GM03348 (cell line): ENCODE results near the gene LTBP2.
A peak's percentile ranks its signal among the peaks of the same experiment; 100 is the strongest.

Experiments used
- DNase-seq: peaks from one replicate; pipeline ENCODE4 v3.0.0; 2012; ENCODE audit warnings: low spot score

Gene LTBP2

DNA sequence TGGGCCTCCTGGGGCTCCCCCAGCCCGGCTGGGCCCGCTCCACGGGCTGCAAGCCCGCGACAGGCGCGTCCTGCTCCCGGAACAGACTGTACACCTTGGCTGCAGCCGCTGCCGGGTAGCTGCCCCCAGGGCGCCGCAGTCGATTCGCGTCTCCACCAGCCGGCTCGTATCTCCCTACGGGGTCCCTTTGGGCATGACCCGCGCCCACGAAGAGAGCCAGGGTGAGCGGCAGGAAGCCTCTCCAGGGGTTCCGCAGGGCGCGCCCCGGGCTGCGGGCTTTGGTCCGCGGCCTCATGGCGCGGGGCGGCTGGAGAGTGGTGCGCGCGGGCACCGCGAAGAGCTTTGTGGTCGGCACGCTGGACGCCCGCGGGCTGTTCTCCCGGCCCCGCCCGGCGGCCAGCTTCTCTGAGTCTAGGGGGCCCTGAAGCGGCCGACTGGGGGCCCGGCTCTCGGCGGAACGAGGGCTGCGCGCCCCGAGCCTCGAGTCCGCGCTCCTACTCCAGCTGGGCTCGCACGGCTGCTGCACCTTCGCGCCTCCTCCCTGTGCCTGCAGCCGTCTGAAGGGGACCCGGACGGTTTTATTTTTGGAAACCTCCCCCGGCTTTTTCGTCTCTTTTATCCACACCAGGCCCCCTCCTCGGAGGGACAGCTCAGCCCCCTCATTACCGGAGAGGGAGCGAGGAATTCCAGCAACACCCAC is at the start of gene LTBP2:
TSS of gene LTBP2 (minus strand) at position 588 of the 700 bp plus-strand sequence. CDS start at position 295, 293 bp downstream.
- peak; percentile 74 for DNase-seq

DNA sequence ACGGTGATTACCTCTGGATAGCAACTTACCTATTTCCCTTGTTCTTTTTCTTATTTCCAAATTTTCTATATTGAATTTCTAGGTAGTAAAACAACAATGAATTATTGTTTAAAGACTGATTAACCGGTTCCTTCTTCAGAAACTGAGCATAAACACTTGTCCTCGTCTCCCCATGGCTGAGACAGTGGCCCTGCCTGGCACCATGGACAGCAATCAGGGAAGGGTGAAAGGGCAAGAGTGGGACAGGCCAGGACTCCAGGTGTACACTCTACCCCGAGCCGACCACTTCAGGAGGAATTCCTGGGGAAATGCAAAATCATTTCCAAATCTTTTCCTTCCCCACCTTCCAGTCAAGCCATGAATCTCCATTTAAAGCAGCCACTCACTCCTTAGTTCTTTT is 48.8 kb upstream of the LTBP2 start:
- DNase-seq = no peak

DNA sequence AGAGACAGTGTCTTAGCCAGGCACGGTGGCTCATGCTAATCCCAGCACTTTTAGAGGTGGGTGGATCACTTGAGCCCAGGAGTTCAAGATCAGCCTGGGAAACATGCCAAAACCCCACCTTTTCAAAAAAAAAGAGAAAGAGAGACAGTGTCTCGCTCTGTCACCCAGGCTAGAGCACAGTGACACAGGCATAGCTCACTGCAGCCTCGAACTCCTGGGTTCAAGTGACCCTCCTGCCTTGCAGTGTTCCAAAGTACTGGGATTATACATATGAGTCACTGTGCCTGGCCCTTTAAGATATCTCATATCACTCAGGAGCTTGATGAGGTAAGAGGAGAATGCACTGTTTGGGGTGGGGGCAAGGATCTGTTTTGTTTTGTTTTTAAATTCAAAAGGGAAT is 48.1 kb upstream of the LTBP2 start:
- DNase-seq = no peak

DNA sequence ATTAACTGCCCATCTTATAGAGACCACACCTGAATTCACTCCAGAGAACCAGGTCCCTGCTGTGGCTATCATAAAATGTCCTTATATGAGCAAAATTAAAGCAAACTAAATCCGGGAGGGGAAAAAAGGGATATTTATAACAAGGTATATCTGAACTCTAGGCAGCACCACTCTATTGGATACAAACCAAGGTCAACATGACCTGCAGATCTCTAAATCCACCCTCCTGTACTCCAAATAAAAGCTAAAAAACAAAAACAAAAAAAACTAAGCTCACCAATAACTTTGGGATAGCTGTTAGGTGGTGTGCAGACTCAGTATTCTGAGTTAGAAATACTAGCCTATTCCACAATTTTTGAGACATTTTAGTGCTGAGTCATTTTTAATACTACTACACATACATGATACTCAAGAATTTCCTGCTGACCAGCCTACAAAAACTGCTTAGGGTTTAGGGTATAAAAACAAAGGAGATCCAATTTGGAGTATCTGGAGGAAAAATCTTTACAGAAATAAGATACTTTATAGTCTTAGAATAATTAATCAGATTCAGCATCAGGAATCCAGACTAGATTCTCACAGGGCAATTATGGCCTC is 46.6 kb upstream of the LTBP2 start:
- peak; percentile 52 for DNase-seq

DNA sequence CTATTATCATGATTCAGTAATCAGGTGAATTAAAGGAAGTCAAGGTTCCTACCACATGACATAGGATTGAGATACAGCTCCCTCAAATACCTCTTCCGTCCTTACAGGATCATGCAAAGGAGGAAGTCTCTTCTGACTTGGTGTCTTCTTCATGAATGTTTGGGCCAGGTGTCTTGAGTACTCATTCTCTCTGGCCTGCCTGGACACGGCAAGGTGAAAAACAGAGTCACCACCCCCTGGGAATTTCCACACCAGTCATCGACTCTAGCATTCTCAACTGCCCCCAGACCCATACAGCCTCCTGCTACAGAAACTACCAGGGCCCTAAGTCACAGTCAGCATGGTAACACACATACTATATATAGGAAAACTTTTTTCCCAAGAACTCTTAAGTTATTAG is 44.9 kb upstream of the LTBP2 start:
- DNase-seq = no peak

DNA sequence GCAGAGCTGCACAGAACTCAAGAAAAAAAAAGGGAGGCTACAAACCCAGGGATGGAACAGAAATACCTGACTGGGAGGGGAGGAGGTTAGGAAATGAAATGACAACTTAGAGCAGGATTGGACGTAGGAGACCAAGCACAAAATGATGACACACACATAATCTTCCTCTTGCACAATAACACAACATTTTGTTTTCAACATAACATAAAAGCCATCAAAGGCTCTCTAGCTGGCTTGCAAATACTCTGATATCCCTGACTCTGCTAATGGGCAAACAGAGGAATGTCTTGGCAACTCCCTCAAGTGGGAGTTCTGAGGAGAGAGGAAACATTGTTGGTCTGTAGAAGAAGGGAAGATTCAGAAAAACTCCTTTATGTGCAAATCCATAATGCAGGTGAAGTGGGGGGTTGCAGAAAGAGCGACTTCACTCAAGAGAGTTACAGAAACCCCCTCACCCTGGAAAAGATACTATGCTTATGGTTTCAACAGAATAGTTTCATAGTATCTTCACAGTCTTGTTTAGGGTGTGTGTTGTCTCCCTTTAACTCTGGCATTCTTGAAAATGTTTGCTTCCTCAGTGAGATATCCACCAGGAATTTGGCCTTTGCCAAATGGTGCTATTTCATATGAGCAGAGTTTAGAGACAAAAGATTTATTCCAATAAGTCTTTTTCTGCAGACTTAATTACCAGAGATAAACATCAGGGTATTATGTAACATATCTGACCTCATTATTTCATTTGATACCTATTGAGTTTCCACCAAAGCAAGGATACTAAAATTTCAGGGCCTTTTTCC is 43.8 kb upstream of the LTBP2 start:
- DNase-seq = peak; percentile 68

DNA sequence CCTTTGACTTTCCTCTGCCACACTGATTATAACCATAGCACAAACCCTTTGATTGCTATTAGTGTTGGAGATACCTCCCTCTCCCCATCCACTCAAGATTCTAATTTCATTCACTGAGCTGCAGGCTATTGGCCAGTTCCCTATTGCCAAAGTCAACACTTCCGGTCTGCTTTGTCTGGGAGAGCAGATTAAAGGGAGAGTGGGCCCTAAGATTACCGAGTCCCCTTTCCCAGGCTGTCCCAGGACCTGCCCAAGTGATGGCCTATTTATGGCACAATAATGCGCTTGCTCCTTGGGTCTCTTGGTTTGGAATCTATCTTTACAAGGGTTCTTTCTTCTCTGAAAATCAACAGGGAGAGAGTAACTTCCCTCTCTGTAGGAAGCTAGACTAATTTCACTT is 42.9 kb upstream of the LTBP2 start:
- no peak for DNase-seq

DNA sequence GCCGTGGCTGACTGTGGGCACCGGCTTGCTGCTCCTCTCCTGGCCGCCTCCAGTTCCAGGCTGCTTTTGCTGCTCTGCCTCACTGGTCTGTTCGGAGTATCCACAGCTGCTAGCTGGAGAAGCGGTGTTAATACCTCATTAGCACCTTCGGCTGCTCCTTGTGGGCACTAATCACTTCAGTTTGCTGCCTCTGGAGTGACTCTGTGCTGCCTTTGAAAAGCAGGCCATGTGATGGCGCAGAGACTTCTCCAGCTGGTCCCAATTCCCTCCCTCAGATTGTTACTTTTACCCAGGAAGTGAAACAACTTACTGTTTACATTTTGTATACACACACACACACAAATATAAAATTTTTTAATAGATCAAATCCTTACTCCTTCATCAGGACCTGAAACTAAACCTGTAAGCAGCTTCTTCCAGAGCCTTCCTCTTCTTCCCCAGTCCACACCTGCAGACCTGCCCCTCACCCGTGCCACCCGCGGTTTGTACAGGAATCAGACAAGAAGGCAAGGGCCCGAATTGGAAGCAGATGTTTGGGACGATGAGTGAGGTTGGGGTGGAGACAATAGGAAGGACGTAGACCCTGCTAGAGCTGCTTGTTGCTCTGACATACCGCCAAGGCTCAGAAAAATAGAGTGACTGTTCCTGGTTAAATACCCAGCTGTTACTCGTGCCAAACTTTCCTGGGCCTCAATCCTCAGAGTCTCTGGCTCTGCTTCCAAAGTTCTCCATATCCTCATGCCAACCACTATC is 41.5 kb upstream of the LTBP2 start:
- peak; percentile 39 for DNase-seq

DNA sequence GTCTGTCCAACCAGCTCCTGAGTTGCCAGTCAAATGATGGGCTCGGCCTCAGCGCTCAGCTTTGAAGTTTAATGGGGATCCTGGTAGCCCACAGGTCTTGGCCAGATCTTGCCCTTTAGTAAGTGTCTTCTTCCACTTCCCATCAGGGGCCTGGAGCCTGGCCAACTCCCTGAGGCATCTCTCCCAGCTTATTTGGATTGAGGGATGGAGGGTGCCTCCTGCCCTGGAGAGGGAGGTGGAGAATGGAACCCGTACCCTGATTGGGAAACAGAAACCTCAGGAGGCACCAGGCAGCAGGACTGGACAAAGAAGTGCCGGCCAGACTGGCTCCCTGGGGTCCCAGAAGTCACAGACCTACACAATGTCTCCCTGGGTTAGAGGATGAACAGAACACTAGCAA is 40.5 kb upstream of the LTBP2 start:
- DNase-seq = no peak

DNA sequence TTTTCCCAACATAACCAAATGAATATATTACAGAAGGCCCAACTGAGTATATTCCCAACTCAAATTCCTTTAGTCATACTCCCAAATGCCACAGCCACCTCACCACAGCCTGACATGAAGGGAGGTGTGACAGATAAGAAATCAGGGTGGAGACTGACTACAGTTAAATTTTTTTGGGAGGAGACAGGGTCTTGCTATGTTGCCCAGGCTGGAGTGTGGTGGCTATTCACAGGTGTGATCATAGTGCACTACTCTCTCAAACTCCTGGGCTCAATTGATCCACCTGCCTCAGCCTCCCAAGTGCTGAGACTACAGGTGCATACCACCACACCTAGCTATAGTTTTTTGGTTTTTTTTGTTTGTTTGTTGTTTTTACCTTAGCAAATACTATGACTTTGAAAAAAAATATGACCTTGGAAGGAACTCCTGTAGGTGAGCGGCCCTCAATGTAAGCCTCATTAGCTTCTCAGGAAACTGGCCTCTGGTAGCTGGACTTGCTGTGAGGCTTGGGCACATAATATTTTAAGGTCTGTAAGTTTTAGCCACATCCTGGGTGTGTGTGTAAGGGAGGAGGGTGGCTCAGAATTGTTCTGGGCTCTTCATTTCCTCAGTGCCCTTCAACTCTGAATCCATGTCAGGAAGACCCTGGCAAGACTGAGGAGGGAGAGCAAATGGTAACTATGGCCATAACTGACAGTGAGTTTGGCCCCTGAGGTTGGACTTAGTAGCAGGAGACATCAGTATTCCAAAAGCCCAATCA is 39.1 kb upstream of the LTBP2 start:
- DNase-seq = no peak

DNA sequence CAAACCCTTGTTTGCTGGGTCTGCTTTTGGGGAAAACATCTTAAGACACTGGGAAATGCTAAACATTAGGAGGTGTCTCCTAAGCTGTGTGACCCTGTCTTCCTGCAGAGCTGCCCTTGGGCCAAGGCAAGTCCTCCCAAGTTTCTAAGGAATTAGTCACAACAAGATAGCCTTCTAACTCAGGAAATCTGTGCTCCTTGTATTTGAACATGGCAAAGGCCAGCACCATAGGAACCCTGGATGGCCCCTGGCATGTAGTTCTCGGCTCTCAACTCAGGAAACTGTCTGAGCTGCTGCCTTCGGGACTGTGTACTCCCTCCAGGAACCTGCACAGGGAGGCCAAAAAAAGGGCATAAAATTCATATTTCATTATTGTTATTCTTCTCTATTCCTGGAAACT is 37.6 kb upstream of the LTBP2 start:
- peak; percentile 45 for DNase-seq

DNA sequence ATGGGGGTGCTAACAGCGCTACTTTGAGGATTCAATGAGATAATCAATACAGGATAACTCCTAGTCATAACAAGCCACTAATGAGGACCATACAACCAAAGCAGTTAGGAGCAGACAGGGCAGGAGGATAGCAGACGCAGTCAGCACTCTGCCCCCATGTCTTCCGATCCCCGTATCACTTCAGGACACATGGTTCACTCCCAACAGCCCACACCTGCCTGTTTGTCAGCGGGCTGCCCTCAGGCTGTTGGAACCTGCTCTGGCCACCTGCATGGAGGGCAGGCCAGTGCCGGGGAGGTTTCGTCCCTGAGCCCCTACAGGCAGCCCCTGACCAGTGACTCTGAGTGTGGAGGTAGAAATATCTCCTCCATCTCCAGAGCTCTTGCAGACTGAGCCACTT is 37.1 kb upstream of the LTBP2 start:
- DNase-seq = no peak

DNA sequence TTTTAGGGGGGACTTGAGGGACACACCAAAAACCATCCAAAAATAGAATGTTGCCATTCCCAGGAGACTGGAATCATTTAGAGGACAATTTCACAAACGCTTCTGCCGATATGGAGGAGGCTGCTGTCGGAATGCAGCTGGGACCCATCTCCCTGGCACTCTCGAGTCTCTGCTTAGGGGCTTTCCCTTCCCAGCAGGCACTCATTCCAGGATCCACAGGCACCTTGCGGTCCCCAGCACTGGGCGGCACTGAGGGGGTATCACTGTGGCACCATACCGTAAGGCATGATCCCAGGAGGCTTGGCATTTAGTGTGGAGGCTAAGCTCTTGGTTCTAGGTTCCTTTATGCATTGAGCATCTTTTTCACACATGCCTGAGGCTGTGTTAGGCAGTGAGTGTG is 36.6 kb upstream of the LTBP2 start:
- DNase-seq = no peak

DNA sequence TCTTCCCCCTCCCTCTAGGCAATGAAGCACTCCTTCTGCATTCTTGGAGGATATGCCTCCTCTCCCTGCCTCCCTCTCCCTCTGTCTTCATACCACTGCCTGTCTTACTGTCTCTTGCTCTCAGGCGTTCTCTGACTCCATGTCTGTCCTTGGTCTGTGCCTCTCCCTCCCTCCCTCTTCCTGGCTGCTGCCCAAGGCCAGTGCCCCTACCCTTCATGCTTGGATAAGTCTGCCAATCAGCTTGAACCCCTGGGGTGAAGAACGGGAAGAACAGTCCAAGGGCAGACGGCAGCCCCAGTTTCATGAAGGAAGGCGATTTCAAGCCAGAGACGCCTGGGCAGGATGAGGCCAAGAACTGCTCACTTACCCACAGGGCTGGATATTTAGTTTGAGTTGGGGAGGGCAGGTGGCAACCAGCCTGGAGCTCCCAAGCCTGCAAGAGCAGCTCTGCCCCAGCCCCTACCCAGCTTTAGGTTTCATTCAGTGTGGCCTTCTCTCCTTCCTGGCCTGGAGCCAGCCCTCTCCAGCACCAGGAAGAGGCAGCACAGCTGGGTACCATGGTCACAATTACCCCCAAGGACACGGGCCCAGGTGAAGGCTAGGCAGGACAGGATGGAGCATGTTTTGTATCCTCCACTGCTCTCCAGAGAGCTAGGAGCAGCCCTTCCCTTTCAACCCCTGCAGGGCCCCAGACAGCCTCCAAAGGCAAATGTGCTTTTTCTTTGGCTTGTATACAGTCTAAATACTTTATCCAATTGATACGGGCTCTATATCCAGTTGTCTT is 35.8 kb upstream of the LTBP2 start:
- DNase-seq = no peak

DNA sequence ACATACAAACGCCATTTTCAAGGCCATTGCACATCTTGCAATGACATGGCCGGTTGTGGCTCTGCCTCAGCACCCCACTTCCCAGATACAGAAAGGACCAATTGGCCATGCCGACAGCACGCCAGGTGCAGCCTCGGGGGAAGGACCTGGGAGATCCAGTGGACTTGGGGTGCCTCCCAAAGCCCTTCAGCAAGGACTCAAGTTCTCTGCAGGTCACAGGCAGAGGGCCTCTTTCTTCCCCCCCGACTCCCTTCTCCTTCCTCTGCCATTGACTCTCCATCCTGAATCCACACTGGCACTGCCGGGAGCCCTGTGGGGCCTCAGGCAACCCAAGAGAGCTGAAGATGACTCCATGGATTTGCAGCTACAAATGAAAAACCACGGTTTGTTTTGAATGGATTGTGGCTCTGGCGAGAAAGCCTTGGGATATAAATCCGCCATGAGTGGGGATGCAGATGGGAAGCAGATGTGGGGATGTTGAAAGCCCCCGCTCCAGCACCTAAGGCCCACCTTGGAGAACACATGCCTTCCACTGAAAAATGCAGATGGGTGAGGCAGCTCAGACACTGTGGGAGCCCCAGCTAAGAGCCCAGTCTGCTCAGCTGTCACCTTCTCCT is 35.1 kb upstream of the LTBP2 start:
- no peak for DNase-seq

DNA sequence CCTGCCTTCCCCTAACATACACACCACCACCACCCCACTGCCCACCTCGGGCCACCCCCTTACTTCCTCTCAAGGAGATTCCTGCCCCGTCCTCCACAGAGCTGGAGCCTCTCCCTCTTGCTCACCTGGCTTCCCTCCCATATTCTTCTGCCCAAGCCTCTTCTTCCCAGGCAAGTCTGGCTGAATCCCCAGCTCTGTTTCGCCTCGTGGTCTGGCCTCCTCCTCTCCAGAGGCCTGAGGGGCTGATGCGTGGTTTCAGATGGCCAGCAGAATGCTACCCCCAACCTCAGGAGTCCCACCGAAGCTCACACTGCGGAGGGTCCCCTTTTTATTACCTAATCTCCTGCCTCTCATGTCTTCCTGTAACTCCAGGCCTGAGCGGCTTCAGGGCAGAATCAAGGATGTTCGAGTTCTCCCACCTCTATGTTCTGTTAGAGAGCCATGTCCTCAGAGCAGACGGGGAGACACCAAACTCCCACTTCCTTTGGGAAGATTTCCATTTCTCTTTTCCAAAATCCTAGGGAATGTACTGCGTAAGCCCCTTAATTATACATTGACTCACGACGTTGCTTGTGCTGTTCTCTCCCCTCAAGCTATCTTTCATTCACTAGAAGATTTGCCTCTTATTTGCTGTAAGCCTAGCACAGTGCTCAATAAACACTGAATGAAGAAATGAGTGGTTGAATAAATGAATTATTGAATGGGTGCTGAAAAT is 33.9 kb upstream of the LTBP2 start:
- no peak for DNase-seq

DNA sequence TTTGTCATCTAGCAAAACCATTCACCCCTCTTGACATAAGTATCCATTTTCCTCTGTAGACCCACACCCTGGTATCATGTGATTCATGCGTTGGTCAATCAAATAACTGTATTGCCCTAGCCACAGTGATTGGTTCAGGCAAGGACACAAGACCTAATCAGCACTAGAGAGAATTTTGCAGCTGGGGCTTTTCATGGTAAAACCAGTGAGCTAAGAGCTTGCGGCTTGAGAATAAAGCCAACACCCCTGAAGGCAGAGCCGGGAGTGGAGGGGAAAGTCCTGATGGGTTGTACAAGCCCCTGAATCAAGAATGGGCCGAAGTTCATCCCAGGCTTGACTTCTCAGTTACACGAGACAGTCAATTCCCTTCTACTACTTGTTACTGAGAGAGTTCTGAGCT is 33.2 kb upstream of the LTBP2 start:
- no peak for DNase-seq

DNA sequence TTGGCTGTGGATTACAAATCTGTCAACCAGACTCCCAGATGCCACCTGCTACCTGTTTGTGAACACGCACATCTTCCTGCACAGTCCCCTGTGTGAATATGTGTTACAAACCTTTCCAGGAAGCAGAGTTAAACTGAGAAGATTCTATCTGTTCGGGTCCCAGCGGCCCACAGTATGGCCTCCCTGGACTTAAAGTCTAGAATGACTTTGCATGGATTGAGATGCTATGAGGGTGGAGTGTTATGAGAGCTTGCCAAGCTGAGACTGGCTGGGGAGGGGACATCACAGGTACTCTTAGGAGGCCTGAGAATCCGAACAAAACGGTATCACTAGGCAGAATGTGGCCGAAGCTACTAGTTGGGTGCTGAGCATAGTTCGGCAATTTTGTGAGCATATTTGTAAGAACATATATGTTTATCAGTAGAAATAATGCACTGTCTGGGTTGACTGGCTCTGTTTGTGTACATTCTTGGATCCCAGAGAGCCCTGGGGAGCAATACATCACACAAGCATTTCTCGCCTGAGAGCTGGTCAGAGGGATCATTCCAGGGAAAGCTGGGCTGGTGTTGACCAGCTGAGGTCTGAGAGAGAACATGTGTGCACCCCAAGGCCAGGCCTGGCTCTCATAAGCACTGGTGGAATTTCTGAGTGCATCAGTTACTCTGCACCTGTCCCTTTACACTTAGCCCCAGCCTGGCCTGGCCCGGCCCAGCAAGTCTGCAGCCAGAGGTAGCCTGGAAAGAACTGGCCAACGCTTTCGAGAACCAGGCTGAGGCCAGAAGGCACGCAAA is 29.8 kb upstream of the LTBP2 start:
- DNase-seq = no peak

DNA sequence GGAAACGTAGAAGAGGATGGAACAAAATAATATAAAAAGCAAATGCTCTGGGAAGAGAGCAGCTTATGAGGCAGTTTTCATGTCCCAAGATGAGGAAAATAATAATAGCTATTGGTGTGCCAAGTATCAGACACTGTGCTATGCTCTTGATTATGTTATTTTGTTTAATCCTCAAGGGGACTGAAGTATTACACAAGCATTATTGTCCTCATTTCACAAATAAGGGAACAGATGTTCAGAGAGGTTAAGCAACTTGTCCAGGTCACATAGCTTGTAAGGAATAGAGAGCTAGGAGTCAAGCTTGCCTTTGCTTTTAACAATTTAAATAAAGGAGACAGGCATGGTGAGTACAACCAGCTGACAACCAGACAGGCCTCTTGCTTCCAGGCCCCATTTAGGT is 26.9 kb upstream of the LTBP2 start:
- DNase-seq = no peak
